GM08714 (cell line): Measurements from ENCODE around the gene OSR1.

Source experiments
- H3K4me3 ChIP-seq: fragments of 200-500 bp; sonication (Bioruptor generic); 2 replicates; pipeline ENCODE4 v1.5.1; 2014; ENCODE audit warnings: mild to moderate bottlenecking, low read length, inconsistent platforms
- ZNF274 ChIP-seq: IDR thresholded peaks from 2 replicates; pipeline ENCODE4 v1.6.1; 2012; ENCODE audit warnings: mild to moderate bottlenecking, low read depth, low read length

Gene OSR1

GRCh38 chr2:19351899-19352697, 6.3 kb downstream of the OSR1 start:
- H3K4me3 ChIP-seq, result no peak overlapping the region; the same call in 1 of the 2 replicates
- TF ChIP-seq ZNF274, result no peak

DNA sequence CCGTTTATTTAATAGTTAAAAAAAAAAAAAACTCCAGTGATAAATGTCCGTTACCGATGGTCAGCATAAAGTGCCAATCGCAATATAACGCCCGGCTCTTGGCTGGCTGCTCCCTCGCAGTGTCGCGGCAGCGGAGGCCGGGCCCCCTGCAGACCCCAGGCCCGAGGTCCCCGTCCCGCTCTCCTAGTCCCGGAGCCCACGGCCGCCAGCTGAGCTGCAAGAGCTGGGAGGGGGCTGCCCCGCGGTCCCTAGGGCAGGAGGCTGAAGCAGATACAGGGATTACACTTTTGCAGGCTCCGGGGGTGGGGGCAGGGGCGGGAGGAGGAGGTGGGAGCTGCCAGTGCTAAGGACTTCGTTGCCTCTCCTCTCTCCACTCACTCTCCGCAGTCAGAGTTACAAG, 6.9 kb downstream of the OSR1 start:
- H3K4me3 ChIP-seq, result no peak overlapping the region; the same call in 1 of the 2 replicates
- TF ChIP-seq ZNF274, result no peak

- no peak overlapping the region for H3K4me3 ChIP-seq
- TF ChIP-seq ZNF274, result no peak
Measured at GRCh38 chr2:19350678-19351401, 7.6 kb downstream of the OSR1 start.

DNA sequence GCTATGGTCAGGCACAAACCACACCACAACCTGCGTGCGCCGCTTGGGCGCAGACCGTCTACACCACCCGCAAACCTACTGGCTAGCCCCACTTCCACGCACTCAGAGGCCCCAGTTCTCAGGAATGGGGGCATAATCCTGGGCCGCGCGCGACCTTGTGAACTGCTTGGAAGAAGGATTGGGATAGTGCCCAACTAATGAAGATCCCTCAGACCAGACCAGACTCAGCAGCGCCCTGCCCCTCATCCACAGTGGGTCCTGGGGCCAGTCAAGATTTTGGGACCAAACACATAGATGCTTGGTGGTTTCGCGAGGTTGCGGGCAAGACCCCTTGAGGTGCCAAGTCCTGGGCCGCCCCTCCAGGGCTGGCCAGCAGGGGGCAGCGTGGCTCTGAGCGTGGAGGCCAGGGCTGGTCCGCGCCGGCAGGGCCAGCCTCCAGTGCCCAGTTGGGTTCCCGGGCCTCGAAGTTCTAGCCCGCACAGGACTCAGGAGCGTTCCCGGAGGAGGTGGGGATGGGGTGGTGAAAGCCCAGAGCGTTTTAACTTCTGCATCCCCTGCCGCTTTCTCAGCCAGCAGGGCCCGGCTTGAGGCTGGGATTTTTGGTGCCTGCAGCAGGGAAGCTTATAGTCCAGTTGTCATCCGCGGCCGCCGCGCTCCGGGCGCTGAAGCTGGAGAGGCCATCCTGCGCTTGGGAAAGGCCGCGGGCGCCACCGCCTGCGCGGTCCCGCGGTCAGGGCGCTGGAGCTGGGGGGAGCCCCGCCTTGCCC, 8.3 kb downstream of the OSR1 start:
- H3K4me3 ChIP-seq, result no peak overlapping the region
- TF ChIP-seq ZNF274, result no peak

- H3K4me3 ChIP-seq, result no peak overlapping the region; the same call in 1 of the 2 replicates
- no peak for TF ChIP-seq ZNF274
Measured at GRCh38 chr2:19348692-19349091, 9.7 kb downstream of the OSR1 start.

DNA sequence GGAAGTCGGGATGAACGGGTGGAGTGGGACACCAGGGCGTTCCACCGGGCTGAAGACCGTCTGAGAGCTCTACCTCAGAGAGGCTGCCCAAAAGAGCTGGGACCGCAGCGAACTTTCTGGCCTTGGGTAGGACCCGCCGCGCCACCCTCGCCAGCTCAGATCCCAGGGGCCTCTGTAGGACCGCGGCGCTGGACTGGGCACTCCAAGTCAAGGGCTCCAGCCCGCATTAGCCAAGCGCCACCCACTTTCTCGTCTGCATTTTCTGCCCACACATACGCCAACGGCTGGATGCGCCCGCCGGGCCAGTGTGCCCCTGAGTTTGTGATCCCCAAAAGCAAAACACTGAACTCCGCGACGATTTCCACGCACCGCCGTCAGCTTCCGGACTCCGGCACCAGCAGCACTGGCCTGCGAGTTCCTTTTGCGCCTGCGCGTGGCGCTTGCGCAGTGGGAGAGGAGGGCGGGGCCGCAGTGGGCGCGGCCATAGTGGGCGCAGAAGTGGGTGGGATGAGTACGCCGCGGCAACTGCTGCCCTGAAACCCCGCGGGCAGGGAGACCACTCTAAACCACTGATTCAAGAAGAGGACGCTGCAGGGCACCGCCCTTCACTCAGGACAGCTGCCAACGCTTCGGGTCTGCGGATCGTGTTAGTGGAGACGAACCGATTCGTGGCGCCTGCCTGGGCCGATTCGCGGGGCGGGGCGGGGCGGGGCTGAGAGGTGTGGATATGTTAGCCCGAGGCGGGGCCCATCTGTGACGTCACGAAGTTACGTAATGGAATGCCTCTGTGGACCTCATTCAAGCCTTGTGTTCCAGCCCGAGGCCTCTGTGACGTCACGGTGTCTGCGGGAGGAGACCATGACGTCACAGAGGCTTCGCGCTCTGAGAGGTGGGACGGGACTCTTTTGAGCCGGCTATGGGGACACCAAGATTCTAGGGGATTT, 10.5 kb downstream of the OSR1 start:
- H3K4me3 ChIP-seq, result peak overlapping the region; percentile 78
- no peak for TF ChIP-seq ZNF274

DNA sequence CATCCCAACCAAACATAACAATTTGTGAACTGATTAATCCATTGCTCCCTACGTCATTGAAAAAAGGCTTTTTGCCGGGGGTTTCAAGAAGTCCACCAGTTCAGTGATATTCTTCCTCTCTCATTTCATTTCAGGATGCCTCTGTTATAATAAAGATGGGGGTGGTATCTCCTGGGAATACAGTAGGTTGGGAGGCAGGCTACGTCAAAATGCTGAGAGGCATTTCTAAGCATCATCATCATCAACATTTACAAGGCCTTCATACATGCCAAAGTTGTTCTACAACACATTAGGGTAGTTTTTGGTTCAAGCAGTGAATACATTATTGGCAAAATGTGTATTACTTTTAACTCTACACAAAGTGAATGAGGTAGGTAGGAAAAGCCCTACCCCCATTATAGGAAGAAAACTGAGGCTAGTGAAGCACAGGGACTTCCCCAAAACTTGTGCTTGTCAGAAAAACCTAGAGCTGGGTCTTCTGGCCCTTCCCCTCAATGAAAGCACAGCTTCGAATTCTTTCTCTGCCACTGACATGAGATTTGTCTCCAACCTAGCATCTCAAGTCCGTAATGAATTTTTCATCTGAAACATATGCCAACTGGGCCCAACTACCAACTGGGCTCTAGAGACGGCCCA, 11.3 kb downstream of the OSR1 start:
- peak overlapping the region; percentile 78 for H3K4me3 ChIP-seq
- TF ChIP-seq ZNF274, result no peak

DNA sequence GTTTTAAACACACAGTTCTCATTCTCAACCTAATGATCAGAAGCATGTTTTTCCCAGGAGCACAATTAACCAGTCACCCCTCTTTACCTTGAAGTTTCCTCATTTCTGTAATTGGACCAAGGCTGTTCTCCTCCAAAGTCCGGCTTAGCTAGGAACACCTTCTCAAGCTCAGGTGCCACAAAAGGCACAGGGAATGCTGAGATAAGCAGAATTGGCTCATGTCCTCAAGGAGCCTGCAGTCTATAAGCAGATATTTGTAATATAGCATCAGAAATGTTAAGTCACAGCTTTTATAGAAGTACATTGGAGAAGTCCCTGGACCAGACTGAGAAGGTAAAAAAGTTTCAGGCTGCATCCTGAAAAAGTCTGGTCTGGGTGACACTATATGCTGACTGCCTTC, 20.7 kb downstream of the OSR1 start:
- H3K4me3 ChIP-seq, result no peak overlapping the region
- TF ChIP-seq ZNF274, result no peak

- no peak overlapping the region for H3K4me3 ChIP-seq
- no peak for TF ChIP-seq ZNF274
Measured at GRCh38 chr2:19337202-19337601, 21.2 kb downstream of the OSR1 start.

- no peak overlapping the region for H3K4me3 ChIP-seq
- no peak for TF ChIP-seq ZNF274
Measured at GRCh38 chr2:19336781-19337180, 21.6 kb downstream of the OSR1 start.

- no peak for TF ChIP-seq ZNF274
Measured at GRCh38 chr2:19332503-19332902, 25.9 kb downstream of the OSR1 start.

GRCh38 chr2:19331450-19331849, 27.0 kb downstream of the OSR1 start:
- TF ChIP-seq ZNF274, result no peak
- no peak overlapping the region for H3K4me3 ChIP-seq

More at GRCh38 chr2:19332503-19332902, 25.9 kb downstream of the OSR1 start:
- H3K4me3 ChIP-seq, result no peak overlapping the region

- no peak for TF ChIP-seq ZNF274
- H3K4me3 ChIP-seq, result no peak overlapping the region
Measured at GRCh38 chr2:19330436-19330835, 28.0 kb downstream of the OSR1 start.
